ENCODE data around the gene PTPRN2.

Gene PTPRN2

GRCh38 chr7:158414002-158414401, 173.6 kb downstream of the PTPRN2 start:
- Histone ChIP-seq H3K27ac (replicated peaks; ENCODE audit: low read length) (peak overlapping the region; percentile 70), H3K14ac (ENCODE audit: low read length) (no peak overlapping the region), H2BK5ac (ENCODE audit: low read length) (no peak overlapping the region), H3K18ac (ENCODE audit: low read length) (peak overlapping the region; percentile 45), H3K4ac (ENCODE audit: low read length) (no peak overlapping the region), H3K9me3 (replicated peaks in 1 of 2; ENCODE audit: control insufficient read depth in 2 of 2, insufficient read depth in 1 of 2, low read depth in 1 of 2, low read length in 2 of 2) (peaks cover 0 to 2% of the 10 kb centered on the region in 2 donors), H3K9ac (ENCODE audit: low read depth, low read length, poor library complexity) (no peak overlapping the region), H3K4me2 (ENCODE audit: insufficient read depth, low read length, poor library complexity, severe bottlenecking) (no peak overlapping the region), H4K91ac (ENCODE audit: low read depth, low read length, poor library complexity) (no peak overlapping the region), H2AK5ac (ENCODE audit: low read depth, low read length) (no peak overlapping the region), H2BK120ac (ENCODE audit: low read depth, low read length) (no peak overlapping the region), H3K4me3 (ENCODE audit: low read length in 2 of 2) (no peak overlapping the region), H3K79me1 (ENCODE audit: low read depth, low read length) (no peaks in the 10 kb centered on the region), H3K36me3 (replicated peaks in 1 of 2; ENCODE audit: control insufficient read depth in 2 of 2, insufficient read depth in 2 of 2, low read length in 2 of 2) (no peaks in the 10 kb centered on the region), H3K23ac (ENCODE audit: low read depth, low read length, poor library complexity) (no peak overlapping the region), H3K4me1 (ENCODE audit: control insufficient read depth in 2 of 2, insufficient read depth in 1 of 2, low read depth in 1 of 2, low read length in 2 of 2) (peaks cover 0 to 12% of the 10 kb centered on the region in 2 donors), H2AFZ (ENCODE audit: low read length) (no peak overlapping the region), H4K8ac (ENCODE audit: low read depth, low read length) (peak overlapping the region; percentile 68), H3K27me3 (ENCODE audit: control insufficient read depth in 3 of 3, insufficient read depth in 3 of 3, low read depth in 1 of 3, low read length in 3 of 3) (no peaks in the 10 kb centered on the region), H2BK12ac (ENCODE audit: low read length) (no peak overlapping the region), H2BK15ac (ENCODE audit: low read length) (peak overlapping the region; percentile 60)
- DNase-seq (ENCODE audit: low spot score), result peak; percentile 39
- no CpG with 5 or more reads among the region's 11 CpGs for WGBS, 2 donors (ENCODE audit: extremely low coverage in 2 of 2, insufficient read length in 2 of 2, insufficient replicate concordance in 1 of 2)

- H2BK15ac ChIP-seq (ENCODE audit: low read length), result peak overlapping the region; percentile 10
- no peak overlapping the region for H3K23ac ChIP-seq (ENCODE audit: low read depth, low read length, poor library complexity)
- no peak overlapping the region for H4K91ac ChIP-seq (ENCODE audit: low read depth, low read length, poor library complexity)
- H3K36me3 ChIP-seq (replicated peaks in 1 of 2; ENCODE audit: control insufficient read depth in 2 of 2, insufficient read depth in 2 of 2, low read length in 2 of 2), result no peaks in the 10 kb centered on the region
- H2AFZ ChIP-seq (ENCODE audit: low read length), result no peak overlapping the region
- H2BK5ac ChIP-seq (ENCODE audit: low read length), result no peak overlapping the region
- peaks cover 0 to 2% of the 10 kb centered on the region in 2 donors for H3K9me3 ChIP-seq (replicated peaks in 1 of 2; ENCODE audit: control insufficient read depth in 2 of 2, insufficient read depth in 1 of 2, low read depth in 1 of 2, low read length in 2 of 2)
- peaks cover 0 to 12% of the 10 kb centered on the region in 2 donors for H3K4me1 ChIP-seq (ENCODE audit: control insufficient read depth in 2 of 2, insufficient read depth in 1 of 2, low read depth in 1 of 2, low read length in 2 of 2)
- H3K27ac ChIP-seq (replicated peaks; ENCODE audit: low read length), result no peak overlapping the region
- DNase-seq (ENCODE audit: low spot score), result no peak
- no peak overlapping the region for H3K4ac ChIP-seq (ENCODE audit: low read length)
- H3K27me3 ChIP-seq (ENCODE audit: control insufficient read depth in 3 of 3, insufficient read depth in 3 of 3, low read depth in 1 of 3, low read length in 3 of 3), result no peaks in the 10 kb centered on the region
- H3K14ac ChIP-seq (ENCODE audit: low read length), result no peak overlapping the region
- no peaks in the 10 kb centered on the region for H3K79me1 ChIP-seq (ENCODE audit: low read depth, low read length)
- no peak overlapping the region for H4K8ac ChIP-seq (ENCODE audit: low read depth, low read length)
- H3K18ac ChIP-seq (ENCODE audit: low read length), result peak overlapping the region; percentile 41
- WGBS, 2 donors (ENCODE audit: extremely low coverage in 2 of 2, insufficient read length in 2 of 2, insufficient replicate concordance in 1 of 2), result no CpG with 5 or more reads among the region's 24 CpGs
- H2AK5ac ChIP-seq (ENCODE audit: low read depth, low read length), result peak overlapping the region; percentile 10
- H3K4me3 ChIP-seq (ENCODE audit: low read length in 2 of 2), result peak overlapping the region in 1 of 2 donors; percentile 2
- no peak overlapping the region for H3K4me2 ChIP-seq (ENCODE audit: insufficient read depth, low read length, poor library complexity, severe bottlenecking)
- no peak overlapping the region for H2BK12ac ChIP-seq (ENCODE audit: low read length)
- H2BK120ac ChIP-seq (ENCODE audit: low read depth, low read length), result no peak overlapping the region
- no peak overlapping the region for H3K9ac ChIP-seq (ENCODE audit: low read depth, low read length, poor library complexity)
These were observed 176.2 kb downstream of the PTPRN2 start for GRCh38 chr7:158411232-158411950.

- peak overlapping the region; percentile 86 for H2BK12ac ChIP-seq (ENCODE audit: low read length)
- H4K8ac ChIP-seq (ENCODE audit: low read depth, low read length), result no peak overlapping the region
- no peak overlapping the region for H2AFZ ChIP-seq (ENCODE audit: low read length)
- H3K4ac ChIP-seq (ENCODE audit: low read length), result peak overlapping the region; percentile 14
- no peak overlapping the region for H3K27ac ChIP-seq (replicated peaks; ENCODE audit: low read length)
- H3K23ac ChIP-seq (ENCODE audit: low read depth, low read length, poor library complexity), result peak overlapping the region; percentile 66
- no peak overlapping the region for H4K91ac ChIP-seq (ENCODE audit: low read depth, low read length, poor library complexity)
- no peak overlapping the region for H2BK120ac ChIP-seq (ENCODE audit: low read depth, low read length)
- H3K79me1 ChIP-seq (ENCODE audit: low read depth, low read length), result no peaks in the 10 kb centered on the region
- no peak for DNase-seq (ENCODE audit: low spot score)
- H2AK5ac ChIP-seq (ENCODE audit: low read depth, low read length), result peak overlapping the region; percentile 10
- H3K4me3 ChIP-seq (ENCODE audit: low read length in 2 of 2), result peak overlapping the region in 1 of 2 donors; percentile 25
- H3K18ac ChIP-seq (ENCODE audit: low read length), result peak overlapping the region; percentile 79
- no peaks in the 10 kb centered on the region for H3K36me3 ChIP-seq (replicated peaks in 1 of 2; ENCODE audit: control insufficient read depth in 2 of 2, insufficient read depth in 2 of 2, low read length in 2 of 2)
- peaks cover 0 to 12% of the 10 kb centered on the region in 2 donors for H3K4me1 ChIP-seq (ENCODE audit: control insufficient read depth in 2 of 2, insufficient read depth in 1 of 2, low read depth in 1 of 2, low read length in 2 of 2)
- H2BK5ac ChIP-seq (ENCODE audit: low read length), result no peak overlapping the region
- H3K4me2 ChIP-seq (ENCODE audit: insufficient read depth, low read length, poor library complexity, severe bottlenecking), result no peak overlapping the region
- H3K27me3 ChIP-seq (ENCODE audit: control insufficient read depth in 3 of 3, insufficient read depth in 3 of 3, low read depth in 1 of 3, low read length in 3 of 3), result no peaks in the 10 kb centered on the region
- no CpG with 5 or more reads among the region's 12 CpGs for WGBS, 2 donors (ENCODE audit: extremely low coverage in 2 of 2, insufficient read length in 2 of 2, insufficient replicate concordance in 1 of 2)
- peak overlapping the region; percentile 20 for H2BK15ac ChIP-seq (ENCODE audit: low read length)
- H3K14ac ChIP-seq (ENCODE audit: low read length), result peak overlapping the region; percentile 74
- H3K9ac ChIP-seq (ENCODE audit: low read depth, low read length, poor library complexity), result no peak overlapping the region
- no peaks in the 10 kb centered on the region for H3K9me3 ChIP-seq (replicated peaks in 1 of 2; ENCODE audit: control insufficient read depth in 2 of 2, insufficient read depth in 1 of 2, low read depth in 1 of 2, low read length in 2 of 2)
These were observed 176.9 kb downstream of the PTPRN2 start for GRCh38 chr7:158410720-158411119.

- no peaks in the 10 kb centered on the region for H3K79me1 ChIP-seq (ENCODE audit: low read depth, low read length)
- H2AFZ ChIP-seq (ENCODE audit: low read length), result no peak overlapping the region
- H3K4me2 ChIP-seq (ENCODE audit: insufficient read depth, low read length, poor library complexity, severe bottlenecking), result no peak overlapping the region
- no peak overlapping the region for H4K8ac ChIP-seq (ENCODE audit: low read depth, low read length)
- H3K27me3 ChIP-seq (ENCODE audit: control insufficient read depth in 3 of 3, insufficient read depth in 3 of 3, low read depth in 1 of 3, low read length in 3 of 3), result no peaks in the 10 kb centered on the region
- DNase-seq (ENCODE audit: low spot score), result no peak
- no peak overlapping the region for H2BK5ac ChIP-seq (ENCODE audit: low read length)
- no peaks in the 10 kb centered on the region for H3K9me3 ChIP-seq (replicated peaks in 1 of 2; ENCODE audit: control insufficient read depth in 2 of 2, insufficient read depth in 1 of 2, low read depth in 1 of 2, low read length in 2 of 2)
- WGBS, 2 donors (ENCODE audit: extremely low coverage in 2 of 2, insufficient read length in 2 of 2, insufficient replicate concordance in 1 of 2), result no CpG with 5 or more reads among the region's 13 CpGs
- no peak overlapping the region for H2BK12ac ChIP-seq (ENCODE audit: low read length)
- H3K4me1 ChIP-seq (ENCODE audit: control insufficient read depth in 2 of 2, insufficient read depth in 1 of 2, low read depth in 1 of 2, low read length in 2 of 2), result peaks cover 0 to 9% of the 10 kb centered on the region in 2 donors
- peak overlapping the region in 1 of 2 donors; percentile 47 for H3K4me3 ChIP-seq (ENCODE audit: low read length in 2 of 2)
- no peak overlapping the region for H3K4ac ChIP-seq (ENCODE audit: low read length)
- no peak overlapping the region for H3K9ac ChIP-seq (ENCODE audit: low read depth, low read length, poor library complexity)
- no peaks in the 10 kb centered on the region for H3K36me3 ChIP-seq (replicated peaks in 1 of 2; ENCODE audit: control insufficient read depth in 2 of 2, insufficient read depth in 2 of 2, low read length in 2 of 2)
- no peak overlapping the region for H3K14ac ChIP-seq (ENCODE audit: low read length)
- no peak overlapping the region for H2BK120ac ChIP-seq (ENCODE audit: low read depth, low read length)
- H3K23ac ChIP-seq (ENCODE audit: low read depth, low read length, poor library complexity), result peak overlapping the region; percentile 75
- H2BK15ac ChIP-seq (ENCODE audit: low read length), result peak overlapping the region; percentile 19
- no peak overlapping the region for H3K18ac ChIP-seq (ENCODE audit: low read length)
- H4K91ac ChIP-seq (ENCODE audit: low read depth, low read length, poor library complexity), result no peak overlapping the region
- no peak overlapping the region for H3K27ac ChIP-seq (replicated peaks; ENCODE audit: low read length)
- H2AK5ac ChIP-seq (ENCODE audit: low read depth, low read length), result no peak overlapping the region
These were observed 177.8 kb downstream of the PTPRN2 start for GRCh38 chr7:158409816-158410330.
